ENCODE measurements around the gene PDIA5.

Gene PDIA5

GRCh38 chr3:123198372-123198771, 131.5 kb downstream of the PDIA5 start:
- H3K4me3 ChIP-seq (ENCODE audit: low read depth, low read length), result no peak overlapping the region
- TF ChIP-seq CTCF (IDR thresholded peaks at IDR 0.05; ENCODE audit: low read depth, low read length), result no peak

GRCh38 chr3:123201223-123201556, 134.4 kb downstream of the PDIA5 start:
- peak overlapping the region; percentile 99 for H3K4me3 ChIP-seq (ENCODE audit: low read depth, low read length)
- no peak for TF ChIP-seq CTCF (IDR thresholded peaks at IDR 0.05; ENCODE audit: low read depth, low read length)

- TF ChIP-seq CTCF (IDR thresholded peaks at IDR 0.05; ENCODE audit: low read depth, low read length), result no peak
- peak within 1 kb of the TSS; percentile 99 for H3K4me3 ChIP-seq (ENCODE audit: low read depth, low read length)
These were observed 135.0 kb downstream of the PDIA5 start, which contains the start of gene SEC22A for GRCh38 chr3:123201557-123202427. TSS of gene SEC22A (plus strand) at chr3:123201943. CDS start at chr3:123209218, 7,275 bp downstream.

GRCh38 chr3:123202451-123202850, 135.6 kb downstream of the PDIA5 start:
- peak overlapping the region; percentile 99 for H3K4me3 ChIP-seq (ENCODE audit: low read depth, low read length)
- TF ChIP-seq CTCF (IDR thresholded peaks at IDR 0.05; ENCODE audit: low read depth, low read length), result no peak
